Head of caudate nucleus (tissue), 42 donors: Measurements from ENCODE around the gene RELL1.

Source experiments
- DNase-seq, 42 donors: peaks; one replicate each; pipeline versions ENCODE4 v3.0.0 to v3.0.0-alpha.2; 2020 to 2021; ENCODE audit warnings: mixed read lengths in 7 of 42
- intact Hi-C: fragments of 100-400 bp; cut with DNase I; formaldehyde crosslinking; loops from one replicate; pipeline ENCODE4 v1.15.0; 2022

Gene RELL1

DNA sequence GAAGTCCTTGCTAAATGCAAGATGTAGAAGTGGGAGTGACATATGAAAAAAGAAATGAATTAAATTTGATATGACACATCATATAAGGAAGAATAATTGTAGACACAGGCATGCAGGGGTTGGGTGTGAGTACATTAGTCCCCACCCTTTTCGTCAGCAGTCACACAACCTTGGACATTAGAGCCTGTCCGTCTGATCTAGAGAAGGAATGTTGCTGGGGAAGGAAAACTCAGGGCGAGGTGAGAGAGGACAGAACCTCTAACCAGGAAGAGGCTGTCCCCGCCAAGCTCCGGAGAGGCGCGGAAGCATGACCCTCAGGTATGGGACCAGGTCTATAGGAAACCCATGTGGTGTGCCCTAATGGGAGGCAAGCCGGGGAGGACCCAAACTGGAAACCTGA is 102.1 kb downstream of the RELL1 start:
- intact Hi-C loops, result no loop called here
- DNase-seq, result no peak

DNA sequence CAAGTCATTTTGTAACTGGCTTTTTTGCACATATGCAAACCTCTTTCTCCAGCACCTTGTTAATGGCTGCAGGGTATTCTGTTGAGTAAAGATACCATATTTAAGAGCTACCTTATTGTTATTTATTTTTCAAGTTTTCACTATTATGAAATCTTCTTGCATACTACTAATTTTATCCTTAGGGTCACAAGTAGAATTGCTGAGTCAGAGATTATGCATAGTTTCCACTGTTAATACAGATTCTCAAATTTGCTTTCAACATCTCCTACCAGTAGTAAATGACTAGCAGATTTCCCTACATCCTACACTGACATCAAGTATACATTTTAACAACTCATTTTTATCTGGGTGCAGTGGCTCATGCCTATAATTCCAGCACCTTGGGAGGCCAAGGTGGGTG is 112.6 kb downstream of the RELL1 start:
- DNase-seq, result no peak

DNA sequence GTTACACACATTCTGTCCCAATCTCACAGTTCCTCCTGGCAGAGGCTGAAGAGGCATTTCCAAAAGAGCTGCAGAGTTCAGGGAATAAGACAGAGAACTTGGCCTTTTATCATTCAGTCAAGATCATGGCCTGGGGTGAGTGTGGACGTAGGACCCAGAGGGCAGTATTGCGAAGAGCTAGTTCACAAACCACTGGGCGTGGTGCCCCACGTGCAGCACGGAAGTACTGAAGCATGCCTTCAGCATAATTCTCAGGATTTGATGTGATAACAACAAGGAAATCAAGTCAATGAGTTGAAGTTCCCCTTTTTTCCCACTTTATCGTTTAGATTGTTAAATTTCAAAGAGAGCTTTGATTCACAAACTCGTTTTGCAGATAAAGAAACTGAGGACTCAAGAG is 117.7 kb downstream of the RELL1 start:
- intact Hi-C loops, result loop anchor here (5.0 kb wide), 1 partner anchor 111 kb away; no protein-coding TSS in a partner anchor
- no peak for DNase-seq

More for the DNA sequence above, 112.6 kb downstream of the RELL1 start:
- intact Hi-C loops, result no loop called here

DNA sequence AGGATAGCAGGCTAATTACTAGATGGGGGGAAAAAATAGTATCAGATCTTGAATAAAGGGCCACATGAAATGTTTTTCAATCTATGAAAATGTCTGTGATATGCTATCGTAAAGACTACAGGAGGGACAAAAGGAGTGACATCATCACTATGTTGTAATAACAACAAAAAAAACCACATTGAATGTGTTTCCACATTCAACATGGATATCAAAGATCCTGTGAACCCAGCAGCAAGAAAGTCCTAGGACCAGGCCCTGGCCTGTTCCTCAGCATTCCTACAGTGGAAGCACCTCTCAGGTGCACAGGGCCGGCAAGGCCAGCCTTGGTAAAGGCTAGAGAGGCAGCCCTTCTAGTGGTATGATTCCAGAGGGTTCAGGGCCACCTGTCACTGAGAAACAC is 118.3 kb downstream of the RELL1 start:
- DNase-seq, result no peak
- intact Hi-C loops, result loop anchor here (5.0 kb wide), 1 partner anchor 111 kb away; no protein-coding TSS in a partner anchor

DNA sequence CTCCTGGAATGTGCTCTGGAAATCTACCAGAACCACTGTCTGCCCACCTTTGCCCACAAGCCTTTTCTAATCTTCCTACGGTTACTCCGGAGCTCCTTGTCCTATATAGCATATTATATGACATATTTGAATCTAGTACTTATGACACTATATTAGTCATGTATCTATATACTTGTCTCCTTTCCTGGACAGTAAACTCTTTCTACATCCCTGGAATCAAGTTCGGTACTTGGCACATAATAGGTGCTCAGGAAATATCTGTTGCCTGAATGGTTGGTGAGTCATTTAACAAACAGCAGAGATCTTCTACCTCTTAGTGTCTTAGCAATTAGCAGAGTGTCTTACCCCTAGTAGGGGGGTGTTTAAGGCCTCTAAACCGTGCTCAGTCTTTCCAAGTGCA is 123.6 kb downstream of the RELL1 start:
- intact Hi-C loops, result no loop called here
- DNase-seq, result no peak

DNA sequence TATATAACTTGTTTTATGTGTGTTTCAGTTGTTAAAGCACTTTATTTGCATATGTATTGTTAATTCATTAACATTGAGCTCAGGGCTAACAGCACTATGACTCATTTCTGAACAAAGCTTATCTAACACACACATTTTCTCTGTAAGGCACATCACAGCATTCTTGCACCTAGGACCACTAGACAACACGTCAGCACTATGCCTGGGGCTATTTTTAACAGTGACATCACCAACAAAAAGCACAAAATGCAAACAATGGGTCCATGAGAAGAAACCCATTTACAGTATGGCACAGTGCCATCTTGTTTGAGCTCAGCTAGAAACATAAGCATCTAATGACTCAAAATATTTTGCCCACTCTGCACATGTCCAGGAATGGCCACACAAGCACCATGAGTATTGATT is 124.4 kb downstream of the RELL1 start:
- intact Hi-C loops, result no loop called here
- no peak for DNase-seq

DNA sequence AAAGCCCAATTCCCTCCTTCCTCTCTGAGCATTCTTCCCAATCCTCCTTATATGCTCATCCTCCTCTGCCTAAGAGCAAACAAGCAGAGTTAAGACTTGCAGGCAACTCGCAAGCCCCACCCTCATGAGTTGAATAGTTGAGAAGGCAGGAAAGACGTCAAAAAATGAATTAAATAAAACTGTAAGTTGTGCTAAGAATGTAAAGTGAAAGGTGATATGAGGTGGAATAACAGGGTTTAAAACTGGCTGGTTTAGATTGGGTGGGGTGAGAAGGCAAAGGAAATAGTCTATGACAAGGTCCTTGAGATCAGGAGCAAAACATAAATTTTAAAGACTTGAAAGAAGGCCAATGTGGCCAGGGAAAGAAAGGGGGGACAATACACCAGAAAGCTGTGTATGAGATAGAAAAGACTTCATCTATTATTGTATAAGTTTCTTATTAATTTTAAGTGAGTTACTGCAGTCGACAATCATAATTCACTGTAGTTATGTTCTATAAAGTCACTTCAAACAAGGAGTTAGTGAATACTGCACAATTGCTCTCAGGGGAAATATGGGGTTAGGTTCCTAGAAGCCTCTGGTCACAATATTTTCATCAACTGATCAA is 124.9 kb downstream of the RELL1 start:
- intact Hi-C loops, result no loop called here

More for the DNA sequence above, 124.9 kb downstream of the RELL1 start:
- DNase-seq, result no peak
